Neural cell (in vitro differentiated cells): ENCODE data around the gene INPP5D.

Experiments
- EZH2 ChIP-seq: fragments of 200-600, 300-800 bp; shearing (Covaris generic), sonication (generic); IDR thresholded peaks from 2 replicates; pipeline ENCODE4 v1.6.1; 2014; ENCODE audit warnings: antibody characterized with exemption, low read length, borderline replicate concordance, mild to moderate bottlenecking; ENCODE audit not compliant: insufficient read depth, poor library complexity, severe bottlenecking
- TAF1 ChIP-seq: IDR thresholded peaks from 2 replicates; pipeline ENCODE4 v1.6.1; 2012; ENCODE audit warnings: low read depth
- TF ChIP-seq, protein P1 (sequence below): fragments of 450-650 bp; IDR thresholded peaks from 2 replicates; pipeline ENCODE4 v1.5.1; 2014; ENCODE audit warnings: antibody characterized with exemption, mild to moderate bottlenecking, moderate library complexity; ENCODE audit not compliant: poor library complexity, severe bottlenecking

GRCh38 chr2:233119123-233119522 lies 59.0 kb downstream of the INPP5D start:
- TF ChIP-seq TAF1 (no peak), EZH2 (no peak)
- TF ChIP-seq, protein P1, sequence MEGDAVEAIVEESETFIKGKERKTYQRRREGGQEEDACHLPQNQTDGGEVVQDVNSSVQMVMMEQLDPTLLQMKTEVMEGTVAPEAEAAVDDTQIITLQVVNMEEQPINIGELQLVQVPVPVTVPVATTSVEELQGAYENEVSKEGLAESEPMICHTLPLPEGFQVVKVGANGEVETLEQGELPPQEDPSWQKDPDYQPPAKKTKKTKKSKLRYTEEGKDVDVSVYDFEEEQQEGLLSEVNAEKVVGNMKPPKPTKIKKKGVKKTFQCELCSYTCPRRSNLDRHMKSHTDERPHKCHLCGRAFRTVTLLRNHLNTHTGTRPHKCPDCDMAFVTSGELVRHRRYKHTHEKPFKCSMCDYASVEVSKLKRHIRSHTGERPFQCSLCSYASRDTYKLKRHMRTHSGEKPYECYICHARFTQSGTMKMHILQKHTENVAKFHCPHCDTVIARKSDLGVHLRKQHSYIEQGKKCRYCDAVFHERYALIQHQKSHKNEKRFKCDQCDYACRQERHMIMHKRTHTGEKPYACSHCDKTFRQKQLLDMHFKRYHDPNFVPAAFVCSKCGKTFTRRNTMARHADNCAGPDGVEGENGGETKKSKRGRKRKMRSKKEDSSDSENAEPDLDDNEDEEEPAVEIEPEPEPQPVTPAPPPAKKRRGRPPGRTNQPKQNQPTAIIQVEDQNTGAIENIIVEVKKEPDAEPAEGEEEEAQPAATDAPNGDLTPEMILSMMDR = no peak
